Suprapubic skin (tissue), 3 donors: ENCODE measurements around the gene PLCL2.

Experiments used
- CTCF ChIP-seq, 2 donors: fragments of 200-600 bp in 1 of 2; fragments of 450-650 bp in 1 of 2; sonication (generic) in 1 of 2; IDR thresholded peaks; one replicate each; pipeline ENCODE4 v1.5.1; 2016 to 2019; ENCODE audit warnings: antibody characterized with exemption in 2 of 2, mild to moderate bottlenecking in 1 of 2, moderate library complexity in 1 of 2
- EP300 ChIP-seq: sonication (generic); formaldehyde crosslinking; IDR thresholded peaks from one replicate; pipeline ENCODE4 v1.6.1; 2017; ENCODE audit warnings: antibody characterized with exemption

DNA sequence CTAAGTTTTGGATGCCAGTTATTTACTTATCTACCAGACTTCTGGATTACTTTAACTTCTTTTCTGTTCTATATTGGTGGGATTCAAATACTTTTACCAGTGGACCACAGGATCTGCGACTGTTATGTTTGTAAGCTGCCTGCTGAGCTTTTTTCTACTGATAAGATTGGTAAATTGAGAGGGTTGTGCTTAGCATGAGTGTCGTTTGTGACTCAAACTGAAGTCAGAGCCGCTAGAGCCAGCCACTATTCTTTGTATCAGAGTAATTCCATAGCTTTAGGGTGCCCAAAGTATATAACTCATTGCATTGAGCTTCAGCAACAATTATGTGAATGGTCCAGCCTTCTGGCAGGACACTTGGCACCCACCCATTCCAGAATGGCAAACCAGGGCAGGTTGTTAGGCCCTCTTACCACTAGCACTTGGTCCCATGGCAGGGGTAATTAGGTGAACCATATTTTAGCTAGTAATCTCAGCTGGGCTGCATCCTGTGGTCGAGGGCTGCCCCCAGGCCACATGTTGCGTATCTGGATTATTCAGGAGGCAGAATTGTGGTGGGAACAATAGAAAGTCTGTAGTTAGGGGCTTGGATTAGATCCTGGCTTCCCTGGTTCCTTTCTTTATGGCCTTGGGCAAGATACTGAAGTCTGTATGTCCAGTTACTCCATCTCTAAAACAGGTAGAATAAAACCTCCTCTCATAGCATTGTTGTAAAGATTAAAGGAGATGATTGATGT, 6.0 kb downstream of the PLCL2 start:
- TF ChIP-seq EP300: no peak
- no peak for TF ChIP-seq CTCF (IDR thresholded peaks at IDR 0.05)
